Naive thymus-derived CD4-positive, alpha-beta T cell (primary cell): Measurements from ENCODE around the gene LENG8. TPM values are rescaled to one million over a fixed set of nuclear protein-coding genes. Genes with fewer than 3 reads are reported as not detected.
"Not testable (repeated sequence)": the region's sequence is repeated elsewhere in the genome, so short reads cannot be mapped to it uniquely, and the experiment has no call there.

Source experiments
- ATAC-seq: fragments of 150-1000 bp; cut with Tn5 transposase; 2 replicates; pipeline ENCODE4 v1.10.0; 2021; ENCODE audit warnings: mild to moderate bottlenecking, moderate library complexity
- CTCF ChIA-PET: fragments of 350-600 bp; sonication (Branson Sonifier 250); formaldehyde crosslinking; loops from one replicate; lab custom pipeline; 2021; ENCODE audit warnings: antibody characterized with exemption; lab: Charles Lee
- POLR2A ChIA-PET: fragments of 350-600 bp; sonication (Branson Sonifier 250); formaldehyde crosslinking; loops from one replicate; lab custom pipeline; 2021; ENCODE audit warnings: antibody characterized with exemption, inconsistent platforms; lab: Charles Lee
- DNase-seq, 9 donors: peaks; one replicate each; pipeline versions ENCODE4 v3.0.0 to v3.0.0-alpha.2; 2020 to 2022; ENCODE audit warnings: mixed read lengths in 1 of 9
- H3K27ac ChIP-seq: one replicate; pipeline ENCODE4 v1.7.0; 2013; ENCODE audit warnings: mild to moderate bottlenecking, low read depth, low read length, moderate library complexity
- H3K27me3 ChIP-seq, 2 donors: one replicate each; pipeline ENCODE4 v1.7.0; 2013; ENCODE audit warnings: low read length in 2 of 2, mild to moderate bottlenecking in 2 of 2, moderate library complexity in 2 of 2; ENCODE audit not compliant: control insufficient read depth in 2 of 2, insufficient read depth in 2 of 2
- H3K36me3 ChIP-seq, 3 experiments: 1 replicate in 2 of 3; 2 replicates in 1 of 3; pipeline ENCODE4 v1.7.0; 2013; ENCODE audit warnings: low read length in 3 of 3, mild to moderate bottlenecking in 3 of 3, moderate library complexity in 1 of 3; ENCODE audit not compliant: insufficient read depth in 3 of 3, control insufficient read depth in 2 of 3
- H3K4me1 ChIP-seq, 2 donors: one replicate each; pipeline ENCODE4 v1.7.0; 2013; ENCODE audit warnings: low read length in 2 of 2, mild to moderate bottlenecking in 2 of 2, moderate library complexity in 1 of 2; ENCODE audit not compliant: control insufficient read depth in 2 of 2, insufficient read depth in 2 of 2
- H3K4me3 ChIP-seq: 2 replicates; pipeline ENCODE4 v1.7.0; 2013; ENCODE audit warnings: mild to moderate bottlenecking, low read length
- H3K9me3 ChIP-seq, 3 experiments: 1 replicate in 2 of 3; 2 replicates in 1 of 3; pipeline ENCODE4 v1.7.0; 2013; ENCODE audit warnings: low read length in 3 of 3; ENCODE audit not compliant: control insufficient read depth in 2 of 3
- H3K27ac Mint-ChIP-seq, 9 donors: one replicate each; pipeline ENCODE4 v1.8.0; 2020 to 2022; ENCODE audit warnings: mixed read lengths in 9 of 9, mild to moderate bottlenecking in 8 of 9, moderate library complexity in 5 of 9, inconsistent platforms in 2 of 9
- H3K27me3 Mint-ChIP-seq, 5 donors: one replicate each; pipeline ENCODE4 v1.8.0; 2021 to 2022; ENCODE audit warnings: mixed read lengths in 5 of 5, mild to moderate bottlenecking in 1 of 5
- H3K36me3 Mint-ChIP-seq, 5 donors: one replicate each; pipeline ENCODE4 v1.8.0; 2020 to 2022; ENCODE audit warnings: mixed read lengths in 5 of 5, mild to moderate bottlenecking in 3 of 5, inconsistent platforms in 1 of 5
- H3K4me1 Mint-ChIP-seq, 7 donors: one replicate each; pipeline ENCODE4 v1.8.0; 2020 to 2022; ENCODE audit warnings: mixed read lengths in 7 of 7, mild to moderate bottlenecking in 3 of 7, inconsistent platforms in 1 of 7
- H3K4me3 Mint-ChIP-seq, 10 donors: one replicate each; pipeline ENCODE4 v1.8.0; 2020 to 2022; ENCODE audit warnings: mild to moderate bottlenecking in 10 of 10, mixed read lengths in 10 of 10, moderate library complexity in 6 of 10, inconsistent platforms in 2 of 10
- H3K9me3 Mint-ChIP-seq, 11 donors: one replicate each; pipeline ENCODE4 v1.8.0; 2020 to 2022; ENCODE audit warnings: mixed read lengths in 11 of 11, mild to moderate bottlenecking in 4 of 11, inconsistent platforms in 1 of 11, moderate library complexity in 1 of 11
- intact Hi-C, 2 donors: fragments of 100-400 bp; cut with micrococcal nuclease; formaldehyde crosslinking; loops; one replicate each; pipeline ENCODE4 v1.15.1; 2023
- polyA plus RNA-seq, 2 donors: library from polyadenylated mRNA; unstranded; fragments of 300-500 nt; fragmentation: Illumina TruSeq; gene quantifications; one replicate each; pipeline ENCODE4 v1.2.3, GENCODE V29; 2021
- total RNA-seq, 6 experiments: library from RNA in 5 of 6; stranded (reverse) in 5 of 6; gene quantifications; 1 replicate in 5 of 6; 2 replicates in 1 of 6; pipeline ENCODE4 v1.2.3 and lab custom pipeline; 2021 to 2026

Gene LENG8
- total and polyA plus RNA-seq, 7 experiments from 2014 or later, result 6.2 to 685 (median 503) TPM

- POLR2A ChIA-PET, result interaction anchor here (1.0 kb wide), 1 partner anchor 49 kb away, joined by 3 read pairs; the partner anchor contains the start of gene LENG8
- H3K27me3 ChIP-seq, H3K27ac ChIP-seq, H3K9me3 Mint-ChIP-seq, H3K36me3 ChIP-seq, intact Hi-C loops, H3K4me3 ChIP-seq, H3K4me1 ChIP-seq, H3K9me3 ChIP-seq, H3K36me3 Mint-ChIP-seq, CTCF ChIA-PET: not testable (repeated sequence)
- peaks cover 6 to 42% (median 24%) of the 10 kb centered on the region in 5 donors for H3K27me3 Mint-ChIP-seq
- H3K4me3 Mint-ChIP-seq, result peak overlapping the region; percentile 37 to 79 (median 58)
- peak in 4 of 9 donors; percentile 11 to 28 (median 20) for DNase-seq
- H3K4me1 Mint-ChIP-seq, result peaks cover 14 to 31% (median 23%) of the 10 kb centered on the region in 7 donors
- peak overlapping the region in 1 of 9 donors; percentile 65 for H3K27ac Mint-ChIP-seq
- ATAC-seq, result peak; percentile 73
These were observed 48.9 kb downstream of the LENG8 start for GRCh38 chr19:54497747-54498450.

GRCh38 chr19:54498451-54498772, 49.4 kb downstream of the LENG8 start:
- POLR2A ChIA-PET, result not testable (repeated sequence)
- H3K4me3 Mint-ChIP-seq, result peak overlapping the region in 7 of 10 donors; percentile 10 to 64 (median 45)

GRCh38 chr19:54502518-54503048, 53.6 kb downstream of the LENG8 start, which contains the start of gene LAIR2:
Gene LAIR2 (plus strand): TSS chr19:54502831. CDS start chr19:54502919, 88 bp downstream.
- Mint-ChIP-seq H3K27me3 (peaks cover 14 to 25% (median 21%) of the 10 kb centered on the region in 5 donors), H3K9me3 (peaks cover 0 to 2% (median 0%) of the 10 kb centered on the region in 11 donors), H3K4me1 (peaks cover 11 to 43% (median 20%) of the 10 kb centered on the region in 7 donors), H3K4me3 (peak within 1 kb of the TSS in 2 of 10 donors; percentile 21 to 72), H3K27ac (peak within 1 kb of the TSS in 1 of 9 donors; percentile 49), H3K36me3 (peaks cover 0 to 4% (median 0%) of the 10 kb centered on the region in 5 donors)
- Histone ChIP-seq H3K9me3 (no peaks in the 10 kb centered on the region), H3K36me3 (no peaks in the 10 kb centered on the region), H3K27ac (no peak within 1 kb of the TSS), H3K4me1 (peaks cover 5 to 14% of the 10 kb centered on the region in 2 donors), H3K4me3 (no peak within 1 kb of the TSS), H3K27me3 (no peaks in the 10 kb centered on the region)
- POLR2A ChIA-PET, result no interaction called here
- intact Hi-C loops, result no loop called here
- CTCF ChIA-PET, result no interaction called here
- DNase-seq (peak in 2 of 9 donors; percentile 6 to 32), ATAC-seq (no peak)

More at GRCh38 chr19:54498451-54498772, 49.4 kb downstream of the LENG8 start:
- H3K36me3 Mint-ChIP-seq, H3K27ac ChIP-seq, DNase-seq, H3K4me1 ChIP-seq, H3K27ac Mint-ChIP-seq, H3K36me3 ChIP-seq, intact Hi-C loops, H3K9me3 ChIP-seq, H3K27me3 ChIP-seq, CTCF ChIA-PET, H3K9me3 Mint-ChIP-seq, H3K4me3 ChIP-seq: not testable (repeated sequence)
- Mint-ChIP-seq H3K27me3 (peaks cover 6 to 38% (median 19%) of the 10 kb centered on the region in 5 donors), H3K4me1 (peaks cover 14 to 31% (median 23%) of the 10 kb centered on the region in 7 donors)
- peak; percentile 70 for ATAC-seq

- Mint-ChIP-seq H3K4me1 (peaks cover 0 to 33% (median 8%) of the 10 kb centered on the region in 7 donors), H3K27me3 (peaks cover 9 to 22% (median 13%) of the 10 kb centered on the region in 5 donors), H3K27ac (peak overlapping the region in 2 of 9 donors; percentile 17 to 74), H3K4me3 (peak overlapping the region in 2 of 10 donors; percentile 30 to 50)
- ATAC-seq, H3K36me3 Mint-ChIP-seq, CTCF ChIA-PET, H3K9me3 Mint-ChIP-seq, H3K27me3 ChIP-seq, H3K27ac ChIP-seq, H3K36me3 ChIP-seq, DNase-seq, H3K4me3 ChIP-seq, POLR2A ChIA-PET, H3K9me3 ChIP-seq: not testable (repeated sequence)
- intact Hi-C loops, result loop anchor here (5.0 kb wide), 1 partner anchor 143 kb away; the partner anchor contains the start of gene LAIR1 (in 2 of the 2)
- H3K4me1 ChIP-seq, result peaks cover 0 to 15% of the 10 kb centered on the region in 2 donors
These were observed 56.5 kb downstream of the LENG8 start for GRCh38 chr19:54505542-54505941.

GRCh38 chr19:54506079-54506478, 57.1 kb downstream of the LENG8 start:
- peaks cover 7 to 22% (median 9%) of the 10 kb centered on the region in 5 donors for H3K27me3 Mint-ChIP-seq
- H3K27ac ChIP-seq, result no peak overlapping the region
- peaks cover 0 to 4% (median 0%) of the 10 kb centered on the region in 5 donors for H3K36me3 Mint-ChIP-seq
- H3K4me1 ChIP-seq, result peaks cover 0 to 15% of the 10 kb centered on the region in 2 donors
- H3K4me1 Mint-ChIP-seq, result peaks cover 0 to 33% (median 8%) of the 10 kb centered on the region in 7 donors
- H3K27ac Mint-ChIP-seq, result peak overlapping the region in 1 of 9 donors; percentile 74
- H3K36me3 ChIP-seq, result no peaks in the 10 kb centered on the region
- no peak for ATAC-seq
- H3K4me3 Mint-ChIP-seq, result peak overlapping the region in 1 of 10 donors; percentile 6
- ChIA-PET POLR2A (no interaction called here), CTCF (interaction anchor here (0.6 kb wide), 1 partner anchor 684 kb away, joined by 3 read pairs; no protein-coding TSS in a partner anchor)
- no peak for DNase-seq
- H3K4me3 ChIP-seq, result no peak overlapping the region
- H3K9me3 ChIP-seq, result no peaks in the 10 kb centered on the region
- no peaks in the 10 kb centered on the region for H3K27me3 ChIP-seq
- peaks cover 0 to 2% (median 0%) of the 10 kb centered on the region in 11 donors for H3K9me3 Mint-ChIP-seq
- intact Hi-C loops, result loop anchor here (5.0 kb wide), 1 partner anchor 144 kb away; the partner anchor contains the start of gene LAIR1 (in 2 of the 2)

DNA sequence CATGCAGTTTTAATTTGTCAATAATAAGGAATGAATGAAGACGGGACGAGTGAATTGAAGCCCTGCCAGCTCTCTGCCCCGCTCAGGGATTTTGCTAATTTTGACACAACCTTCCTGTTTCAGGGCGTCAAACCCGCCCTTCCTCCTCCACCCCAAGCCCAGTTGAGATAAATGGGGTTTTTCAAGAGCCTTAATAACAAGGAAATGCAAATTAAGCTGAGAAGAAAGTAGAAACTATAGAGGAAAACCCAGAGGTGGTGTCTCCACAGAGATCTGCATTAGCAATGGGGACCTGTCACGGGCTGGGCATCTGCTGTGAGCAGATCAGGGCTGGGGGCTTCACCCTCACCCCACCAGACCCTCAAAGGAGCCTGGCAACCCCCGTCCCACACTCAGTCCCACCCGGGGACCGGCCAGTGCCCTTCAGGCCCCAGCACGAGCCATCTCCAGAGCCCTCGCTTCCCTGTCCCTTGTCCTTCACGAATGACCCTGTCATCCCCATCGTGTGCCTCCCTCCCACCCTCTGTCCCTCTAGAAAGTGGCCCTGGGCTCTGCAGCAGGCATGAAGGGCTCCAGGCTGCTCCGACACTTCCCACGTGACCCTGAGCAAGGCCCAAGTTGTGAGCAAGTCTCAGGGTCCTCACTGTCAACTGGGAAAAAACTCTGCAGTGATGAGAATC, 58.2 kb downstream of the LENG8 start:
- H3K36me3 Mint-ChIP-seq, DNase-seq, H3K27me3 ChIP-seq, CTCF ChIA-PET, H3K9me3 Mint-ChIP-seq, POLR2A ChIA-PET, H3K27ac ChIP-seq, H3K36me3 ChIP-seq, H3K4me3 ChIP-seq, H3K9me3 ChIP-seq, H3K27ac Mint-ChIP-seq: not testable (repeated sequence)
- intact Hi-C loops, result loop anchor here (5.0 kb wide), 1 partner anchor 145 kb away; the partner anchor contains the start of gene LAIR1 (in 2 of the 2)
- peaks cover 0 to 15% of the 10 kb centered on the region in 2 donors for H3K4me1 ChIP-seq
- H3K4me3 Mint-ChIP-seq, result peak overlapping the region in 2 of 10 donors; percentile 12 to 51
- ATAC-seq, result peak; percentile 49
- peaks cover 0 to 33% (median 8%) of the 10 kb centered on the region in 7 donors for H3K4me1 Mint-ChIP-seq
- peaks cover 7 to 21% (median 10%) of the 10 kb centered on the region in 5 donors for H3K27me3 Mint-ChIP-seq
